ENCODE results near the gene SLC16A4. TPM values are rescaled to one million over a fixed set of nuclear protein-coding genes. Genes with fewer than 3 reads are reported as not detected.

The SLC16A4 gene
- total RNA-seq, 1 donor from 2014 or later = 0.73 TPM

GRCh38 chr1:110328700-110329099 is 62.1 kb downstream of the SLC16A4 start:
- no peak overlapping the region for H3K27ac Mint-ChIP-seq
- no peaks in the 10 kb centered on the region for H3K9me3 Mint-ChIP-seq
- H3K27me3 Mint-ChIP-seq (ENCODE audit: low read depth) = peaks cover 1% of the 10 kb centered on the region
- H3K4me3 Mint-ChIP-seq (ENCODE audit: low read depth) = no peak overlapping the region
- DNase-seq (ENCODE audit: low spot score) = no peak
- intact Hi-C loops (cut with micrococcal nuclease) = no loop called here
- H3K4me1 Mint-ChIP-seq (ENCODE audit: low read depth) = no peaks in the 10 kb centered on the region
- no peaks in the 10 kb centered on the region for H3K36me3 Mint-ChIP-seq (ENCODE audit: low read depth)

GRCh38 chr1:110328274-110328673 is 62.6 kb downstream of the SLC16A4 start:
- Mint-ChIP-seq H3K36me3 (ENCODE audit: low read depth) (no peaks in the 10 kb centered on the region), H3K4me1 (ENCODE audit: low read depth) (no peaks in the 10 kb centered on the region), H3K27me3 (ENCODE audit: low read depth) (peaks cover 4% of the 10 kb centered on the region), H3K27ac (no peak overlapping the region), H3K4me3 (ENCODE audit: low read depth) (no peak overlapping the region), H3K9me3 (no peaks in the 10 kb centered on the region)
- intact Hi-C loops (cut with micrococcal nuclease) = no loop called here
- DNase-seq (ENCODE audit: low spot score) = no peak

- peaks cover 9% of the 10 kb centered on the region for H3K27me3 Mint-ChIP-seq (ENCODE audit: low read depth)
- H3K36me3 Mint-ChIP-seq (ENCODE audit: low read depth) = no peaks in the 10 kb centered on the region
- intact Hi-C loops (cut with micrococcal nuclease) = no loop called here
- H3K9me3 Mint-ChIP-seq = no peaks in the 10 kb centered on the region
- H3K4me1 Mint-ChIP-seq (ENCODE audit: low read depth) = no peaks in the 10 kb centered on the region
- DNase-seq (ENCODE audit: low spot score) = no peak
- no peak overlapping the region for H3K27ac Mint-ChIP-seq
- no peak overlapping the region for H3K4me3 Mint-ChIP-seq (ENCODE audit: low read depth)
Measured at GRCh38 chr1:110326826-110327225, 64.0 kb downstream of the SLC16A4 start.

GRCh38 chr1:110324667-110325066 is 66.2 kb downstream of the SLC16A4 start:
- Mint-ChIP-seq H3K4me1 (ENCODE audit: low read depth) (no peaks in the 10 kb centered on the region), H3K27me3 (ENCODE audit: low read depth) (peaks cover 11% of the 10 kb centered on the region), H3K4me3 (ENCODE audit: low read depth) (no peak overlapping the region), H3K9me3 (no peaks in the 10 kb centered on the region), H3K36me3 (ENCODE audit: low read depth) (no peaks in the 10 kb centered on the region), H3K27ac (no peak overlapping the region)
- no peak for DNase-seq (ENCODE audit: low spot score)
- intact Hi-C loops (cut with micrococcal nuclease) = no loop called here

- Mint-ChIP-seq H3K4me1 (ENCODE audit: low read depth) (peaks cover 1% of the 10 kb centered on the region), H3K36me3 (ENCODE audit: low read depth) (no peaks in the 10 kb centered on the region), H3K27ac (no peak overlapping the region), H3K27me3 (ENCODE audit: low read depth) (peaks cover 16% of the 10 kb centered on the region), H3K9me3 (no peaks in the 10 kb centered on the region), H3K4me3 (ENCODE audit: low read depth) (no peak overlapping the region)
- DNase-seq (ENCODE audit: low spot score) = no peak
- intact Hi-C loops (cut with micrococcal nuclease) = no loop called here
Measured at GRCh38 chr1:110321846-110322245, 69.0 kb downstream of the SLC16A4 start.

- Mint-ChIP-seq H3K27me3 (ENCODE audit: low read depth) (peaks cover 16% of the 10 kb centered on the region), H3K4me3 (ENCODE audit: low read depth) (no peak overlapping the region), H3K36me3 (ENCODE audit: low read depth) (no peaks in the 10 kb centered on the region), H3K4me1 (ENCODE audit: low read depth) (peaks cover 1% of the 10 kb centered on the region), H3K9me3 (no peaks in the 10 kb centered on the region), H3K27ac (no peak overlapping the region)
- no peak for DNase-seq (ENCODE audit: low spot score)
- intact Hi-C loops (cut with micrococcal nuclease) = no loop called here
Measured at GRCh38 chr1:110321045-110321444, 69.8 kb downstream of the SLC16A4 start.

- no peak for DNase-seq (ENCODE audit: low spot score)
- Mint-ChIP-seq H3K27ac (no peak overlapping the region), H3K4me1 (ENCODE audit: low read depth) (peaks cover 1% of the 10 kb centered on the region), H3K36me3 (ENCODE audit: low read depth) (no peaks in the 10 kb centered on the region), H3K9me3 (no peaks in the 10 kb centered on the region), H3K27me3 (ENCODE audit: low read depth) (peaks cover 16% of the 10 kb centered on the region), H3K4me3 (ENCODE audit: low read depth) (no peak overlapping the region)
- intact Hi-C loops (cut with micrococcal nuclease) = no loop called here
Measured at GRCh38 chr1:110320168-110320518, 70.7 kb downstream of the SLC16A4 start.

GRCh38 chr1:110319332-110320167 is 71.3 kb downstream of the SLC16A4 start:
- H3K27me3 Mint-ChIP-seq (ENCODE audit: low read depth) = peaks cover 16% of the 10 kb centered on the region
- intact Hi-C loops (cut with micrococcal nuclease) = no loop called here
- peaks cover 1% of the 10 kb centered on the region for H3K4me1 Mint-ChIP-seq (ENCODE audit: low read depth)
- H3K9me3 Mint-ChIP-seq = no peaks in the 10 kb centered on the region
- H3K36me3 Mint-ChIP-seq (ENCODE audit: low read depth) = no peaks in the 10 kb centered on the region
- no peak overlapping the region for H3K27ac Mint-ChIP-seq
- DNase-seq (ENCODE audit: low spot score) = no peak
- H3K4me3 Mint-ChIP-seq (ENCODE audit: low read depth) = no peak overlapping the region

- H3K36me3 Mint-ChIP-seq (ENCODE audit: low read depth) = no peaks in the 10 kb centered on the region
- H3K27me3 Mint-ChIP-seq (ENCODE audit: low read depth) = peaks cover 12% of the 10 kb centered on the region
- intact Hi-C loops (cut with micrococcal nuclease) = no loop called here
- DNase-seq (ENCODE audit: low spot score) = no peak
- H3K9me3 Mint-ChIP-seq = no peaks in the 10 kb centered on the region
- peaks cover 1% of the 10 kb centered on the region for H3K4me1 Mint-ChIP-seq (ENCODE audit: low read depth)
- H3K27ac Mint-ChIP-seq = no peak overlapping the region
- no peak overlapping the region for H3K4me3 Mint-ChIP-seq (ENCODE audit: low read depth)
Measured at GRCh38 chr1:110318046-110318445, 72.8 kb downstream of the SLC16A4 start.

GRCh38 chr1:110316735-110317134 is 74.1 kb downstream of the SLC16A4 start:
- Mint-ChIP-seq H3K36me3 (ENCODE audit: low read depth) (no peaks in the 10 kb centered on the region), H3K27ac (no peak overlapping the region), H3K4me3 (ENCODE audit: low read depth) (no peak overlapping the region), H3K9me3 (no peaks in the 10 kb centered on the region), H3K27me3 (ENCODE audit: low read depth) (peaks cover 7% of the 10 kb centered on the region), H3K4me1 (ENCODE audit: low read depth) (peaks cover 1% of the 10 kb centered on the region)
- no peak for DNase-seq (ENCODE audit: low spot score)
- intact Hi-C loops (cut with micrococcal nuclease) = no loop called here

Other genes starting within 250 kb of the SLC16A4 start
- gene SLC6A17, start 240.5 kb downstream of the SLC16A4 start, total RNA-seq = 0.41 and 0.46 TPM in 2 replicates
- 30.6 and 31.1 TPM in 2 replicates for gene KCNC4, start 180.7 kb downstream of the SLC16A4 start, total RNA-seq
- gene RBM15, start 51.6 kb downstream of the SLC16A4 start, total RNA-seq = 55.5 TPM in 2 replicates
- gene LAMTOR5, start 16.7 kb upstream of the SLC16A4 start, total RNA-seq = 170 and 171 TPM in 2 replicates
- not detected in 2 replicates for gene PROK1, start 60.1 kb upstream of the SLC16A4 start, total RNA-seq
- not detected in 2 replicates for gene KCNA10, start 128.1 kb upstream of the SLC16A4 start, total RNA-seq
- 0.16 and 0.21 TPM in 2 replicates for gene KCNA2, start 215.3 kb upstream of the SLC16A4 start, total RNA-seq